CD1c-positive myeloid dendritic cell (primary cell): ENCODE data around the gene GNAT3.
A peak's percentile ranks its signal among the peaks of the same experiment; 100 is the strongest.

Source experiments
- DNase-seq: peaks from one replicate; pipeline ENCODE4 v3.0.0-alpha.2; 2016; ENCODE audit errors: extremely low spot score

GNAT3 gene

GRCh38 chr7:80463272-80463920 lies 48.5 kb downstream of the GNAT3 start:
- DNase-seq, result no peak

- DNase-seq, result no peak
Measured at GRCh38 chr7:80460857-80461256, 51.0 kb downstream of the GNAT3 start.

GRCh38 chr7:80459776-80460510 lies 51.9 kb downstream of the GNAT3 start:
- no peak for DNase-seq

- no peak for DNase-seq
Measured at GRCh38 chr7:80458822-80459725, 52.8 kb downstream of the GNAT3 start.

GRCh38 chr7:80453699-80454340 lies 58.0 kb downstream of the GNAT3 start:
- peak; percentile 31 for DNase-seq

- DNase-seq, result peak; percentile 28
Measured at GRCh38 chr7:80450621-80451308, 61.1 kb downstream of the GNAT3 start.

- no peak for DNase-seq
Measured at GRCh38 chr7:80449836-80450235, 62.0 kb downstream of the GNAT3 start.

- no peak for DNase-seq
Measured at GRCh38 chr7:80445351-80445750, 66.5 kb downstream of the GNAT3 start.

GRCh38 chr7:80444811-80445210 lies 67.1 kb downstream of the GNAT3 start:
- DNase-seq, result peak; percentile 13

- peak; percentile 66 for DNase-seq
Measured at GRCh38 chr7:80443325-80443724, 68.5 kb downstream of the GNAT3 start.

GRCh38 chr7:80440883-80441282 lies 71.0 kb downstream of the GNAT3 start:
- no peak for DNase-seq

- no peak for DNase-seq
Measured at GRCh38 chr7:80439894-80440821, 71.7 kb downstream of the GNAT3 start.

GRCh38 chr7:80435521-80435920 lies 76.3 kb downstream of the GNAT3 start:
- no peak for DNase-seq

- no peak for DNase-seq
Measured at GRCh38 chr7:80434047-80434446, 77.8 kb downstream of the GNAT3 start.

GRCh38 chr7:80432166-80432565 lies 79.7 kb downstream of the GNAT3 start:
- no peak for DNase-seq

GRCh38 chr7:80429181-80429580 lies 82.7 kb downstream of the GNAT3 start:
- DNase-seq, result no peak

GRCh38 chr7:80428161-80429054 lies 83.5 kb downstream of the GNAT3 start:
- peak; percentile 60 for DNase-seq

- no peak for DNase-seq
Measured at GRCh38 chr7:80427218-80427617, 84.6 kb downstream of the GNAT3 start.

GRCh38 chr7:80420876-80421275 lies 91.0 kb downstream of the GNAT3 start:
- DNase-seq, result no peak
